Erythroblast (primary cell): Measurements from ENCODE around the gene TTC7B.

Experiments
- GATA1 ChIP-seq: IDR thresholded peaks from 2 replicates; pipeline ENCODE4 v1.6.1; 2011; ENCODE audit warnings: low read depth, mild to moderate bottlenecking, control low read depth, low read length, moderate library complexity
- POLR2A ChIP-seq: IDR thresholded peaks from 2 replicates; pipeline ENCODE4 v1.6.1; 2011; ENCODE audit warnings: mild to moderate bottlenecking, low read length

- no peak for TF ChIP-seq POLR2A
- no peak for TF ChIP-seq GATA1
Measured at GRCh38 chr14:90544566-90544965, 271.7 kb downstream of the TTC7B start.
